Upper lobe of left lung (tissue), 6 donors: ENCODE data around the gene RASSF1. TPM values are rescaled to one million over a fixed set of nuclear protein-coding genes. Genes with fewer than 3 reads are reported as not detected.
"Not testable (repeated sequence)": the region's sequence is repeated elsewhere in the genome, so short reads cannot be mapped to it uniquely, and the experiment has no call there.

Experiments
- ATAC-seq, 2 donors: fragments of 200-7000 bp; cut with Tn5 transposase; one replicate each; pipeline ENCODE4 v1.9.1; 2022; ENCODE audit warnings: mild to moderate bottlenecking in 2 of 2, moderate library complexity in 2 of 2; ENCODE audit not compliant: low FRiP score in 2 of 2
- DNase-seq, 2 donors: peaks; one replicate each; pipeline ENCODE4 v3.0.0-alpha.2; 2019 to 2020
- H3K27ac ChIP-seq, 4 donors: fragments of 200-600 bp; sonication (generic); one replicate each; pipeline ENCODE4 v1.5.1; 2016 to 2019
- H3K27me3 ChIP-seq, 4 donors: fragments of 200-600 bp; sonication (generic); one replicate each; pipeline ENCODE4 v1.5.1; 2017 to 2019
- H3K36me3 ChIP-seq, 4 donors: fragments of 200-600 bp; sonication (generic); one replicate each; pipeline ENCODE4 v1.5.1; 2016 to 2019
- H3K4me1 ChIP-seq, 4 donors: fragments of 200-600 bp; sonication (generic); one replicate each; pipeline ENCODE4 v1.5.1; 2018 to 2019
- H3K4me3 ChIP-seq, 4 donors: fragments of 200-600 bp; sonication (generic); one replicate each; pipeline ENCODE4 v1.5.1; 2017 to 2019; ENCODE audit warnings: mild to moderate bottlenecking in 2 of 4, moderate library complexity in 1 of 4
- H3K9me3 ChIP-seq, 4 donors: fragments of 200-600 bp; sonication (generic); one replicate each; pipeline ENCODE4 v1.5.1; 2018 to 2019
- EP300 ChIP-seq, 4 donors: sonication (generic); formaldehyde crosslinking; IDR thresholded peaks; one replicate each; pipeline ENCODE4 v1.5.1; 2017; ENCODE audit warnings: antibody characterized with exemption in 4 of 4, control low read depth in 2 of 4
- POLR2A ChIP-seq, 4 donors: fragments of 450-650 bp; IDR thresholded peaks; one replicate each; pipeline ENCODE4 v1.5.1; 2016 to 2017; ENCODE audit warnings: antibody characterized with exemption in 4 of 4, mild to moderate bottlenecking in 2 of 4
- POLR2AphosphoS5 ChIP-seq, 2 donors: sonication (generic); formaldehyde crosslinking; IDR thresholded peaks; one replicate each; pipeline ENCODE4 v1.5.1; 2017; ENCODE audit warnings: antibody characterized with exemption in 2 of 2
- WGBS, 2 donors: methylation state at CpG; one replicate each; pipeline ENCODE4 v1.1.5; 2017 to 2018; 5-methylcytosine and 5-hydroxymethylcytosine counted together
- total RNA-seq, 6 donors: library from RNA; depleted of rRNA in 4 of 6; stranded (reverse); fragments of >200 nt in 4 of 6; gene quantifications; one replicate each; pipeline versions ENCODE4 v1.1.0 to v1.2.1, GENCODE V29; 2016 to 2021
- TF ChIP-seq, protein P1 (sequence below), 6 experiments: fragments of 450-650 bp in 4 of 6; fragments of 200-600 bp in 2 of 6; sonication (generic) in 2 of 6; IDR thresholded peaks; one replicate each; pipeline ENCODE4 v1.5.1; 2016 to 2019; ENCODE audit warnings: antibody characterized with exemption in 6 of 6
- donor health status: DM: no; HTN: no; CAD: no; lungs with moderate emphysema.
- donor health status: DM: no; HTN: yes; CAD: no; lungs with severe emphysema.

RASSF1 gene
- total RNA-seq, 6 donors from 2014 or later = 42.7 to 78.9 (median 47.7) TPM

DNA sequence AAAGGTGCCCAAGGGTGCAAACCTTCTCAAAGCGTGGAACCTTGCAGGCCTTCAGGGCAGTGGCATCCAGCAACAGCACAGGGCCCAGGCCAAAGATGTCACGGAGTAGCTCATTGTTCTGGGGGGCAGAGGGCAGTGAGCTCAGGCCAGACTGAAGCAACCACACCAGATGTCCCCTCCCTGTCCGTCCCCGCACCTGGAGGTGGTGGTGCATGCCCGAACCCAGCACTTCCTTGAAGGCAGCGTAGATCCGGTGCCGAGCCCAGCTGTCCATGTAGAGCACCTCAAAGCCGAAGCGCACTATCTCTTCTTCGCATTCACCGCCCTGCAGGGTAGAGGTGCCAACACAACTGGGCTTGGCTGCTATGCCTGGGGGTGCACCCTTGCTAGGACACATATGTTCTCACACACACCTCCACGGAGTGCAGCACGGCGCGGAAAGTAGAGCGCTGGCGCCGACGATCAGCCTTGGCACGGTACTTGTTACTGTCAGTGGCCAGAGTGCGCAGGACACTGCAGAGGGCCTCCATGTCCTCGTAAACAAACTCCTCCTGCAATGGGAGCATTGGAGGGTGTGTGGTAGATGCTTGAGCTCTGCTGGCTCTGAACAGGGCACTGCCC, 52.1 kb downstream of the RASSF1 start:
- ATAC-seq = no peak
- H3K36me3 ChIP-seq = peaks cover 18 to 44% (median 39%) of the 10 kb centered on the region in 4 donors
- no peak overlapping the region for H3K27ac ChIP-seq
- peaks cover 16 to 24% (median 21%) of the 10 kb centered on the region in 4 donors for H3K4me1 ChIP-seq
- TF ChIP-seq POLR2AphosphoS5 (IDR thresholded peaks at IDR 0.05) (no peak), POLR2A (IDR thresholded peaks at IDR 0.05) (no peak), EP300 (IDR thresholded peaks at IDR 0.05) (no peak)
- TF ChIP-seq, protein P1, sequence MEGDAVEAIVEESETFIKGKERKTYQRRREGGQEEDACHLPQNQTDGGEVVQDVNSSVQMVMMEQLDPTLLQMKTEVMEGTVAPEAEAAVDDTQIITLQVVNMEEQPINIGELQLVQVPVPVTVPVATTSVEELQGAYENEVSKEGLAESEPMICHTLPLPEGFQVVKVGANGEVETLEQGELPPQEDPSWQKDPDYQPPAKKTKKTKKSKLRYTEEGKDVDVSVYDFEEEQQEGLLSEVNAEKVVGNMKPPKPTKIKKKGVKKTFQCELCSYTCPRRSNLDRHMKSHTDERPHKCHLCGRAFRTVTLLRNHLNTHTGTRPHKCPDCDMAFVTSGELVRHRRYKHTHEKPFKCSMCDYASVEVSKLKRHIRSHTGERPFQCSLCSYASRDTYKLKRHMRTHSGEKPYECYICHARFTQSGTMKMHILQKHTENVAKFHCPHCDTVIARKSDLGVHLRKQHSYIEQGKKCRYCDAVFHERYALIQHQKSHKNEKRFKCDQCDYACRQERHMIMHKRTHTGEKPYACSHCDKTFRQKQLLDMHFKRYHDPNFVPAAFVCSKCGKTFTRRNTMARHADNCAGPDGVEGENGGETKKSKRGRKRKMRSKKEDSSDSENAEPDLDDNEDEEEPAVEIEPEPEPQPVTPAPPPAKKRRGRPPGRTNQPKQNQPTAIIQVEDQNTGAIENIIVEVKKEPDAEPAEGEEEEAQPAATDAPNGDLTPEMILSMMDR (IDR thresholded peaks at IDR 0.05) = no peak
- H3K9me3 ChIP-seq = no peaks in the 10 kb centered on the region
- 96 to 97% methylated on average over 11 to 23 of the region's 23 CpGs for WGBS, 2 donors
- H3K4me3 ChIP-seq = no peak overlapping the region
- H3K27me3 ChIP-seq = no peaks in the 10 kb centered on the region
- DNase-seq = no peak

GRCh38 chr3:50287262-50287661, 53.4 kb downstream of the RASSF1 start:
- WGBS, 2 donors = 82 to 100% methylated on average over 1 of the region's 1 CpG
- ATAC-seq = no peak
- no peak overlapping the region for H3K4me3 ChIP-seq

DNA sequence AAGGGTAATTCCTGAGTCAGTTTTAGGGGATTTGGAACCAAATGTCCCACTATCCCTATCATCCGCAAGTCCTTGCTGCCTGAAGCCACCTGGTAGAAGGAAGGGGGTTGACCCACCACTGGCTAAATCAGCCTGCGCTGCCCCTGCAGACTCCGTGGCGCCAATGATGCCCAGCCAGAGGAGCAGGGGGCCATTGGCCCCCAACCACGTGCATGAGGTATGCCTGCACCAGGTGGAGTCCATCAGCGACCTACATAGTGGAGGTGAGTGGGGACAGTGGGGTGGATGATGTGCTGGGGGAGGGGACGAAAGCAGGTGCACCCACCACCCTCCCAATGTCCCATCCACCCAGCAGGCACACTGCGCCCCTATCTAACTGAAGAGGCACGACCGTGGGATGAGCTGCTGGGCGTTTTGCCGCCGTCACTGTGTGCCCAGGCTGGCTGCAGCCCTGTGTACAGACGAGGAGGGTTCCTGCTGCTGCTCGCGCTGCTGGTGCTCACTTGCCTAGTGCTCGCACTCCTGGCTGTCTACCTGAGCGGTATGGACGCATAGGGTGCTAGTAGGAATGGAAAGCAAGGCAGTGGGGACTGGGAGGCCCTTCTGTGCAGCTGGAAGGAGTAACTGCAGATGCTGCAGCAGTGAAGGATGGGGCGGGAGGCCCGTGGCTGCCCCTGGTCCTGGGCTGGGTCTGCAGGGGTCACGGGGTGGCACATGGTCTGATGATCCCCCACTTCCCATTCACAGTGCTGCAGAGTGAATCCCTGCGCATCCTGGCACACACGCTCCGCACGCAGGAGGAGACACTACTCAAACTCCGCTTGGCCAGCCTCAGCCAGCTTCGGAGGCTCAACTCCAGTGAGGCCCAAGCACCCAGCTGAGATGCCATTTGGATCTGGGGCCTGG, 54.1 kb downstream of the RASSF1 start:
- no peak overlapping the region for H3K4me3 ChIP-seq
- H3K9me3 ChIP-seq = no peaks in the 10 kb centered on the region
- TF ChIP-seq EP300 (IDR thresholded peaks at IDR 0.05) (no peak), POLR2AphosphoS5 (IDR thresholded peaks at IDR 0.05) (no peak), POLR2A (IDR thresholded peaks at IDR 0.05) (no peak)
- TF ChIP-seq, protein P1 (IDR thresholded peaks at IDR 0.05) = no peak
- H3K27me3 ChIP-seq = no peaks in the 10 kb centered on the region
- DNase-seq = peak in 1 of 2 donors; percentile 62
- no peak for ATAC-seq
- H3K4me1 ChIP-seq = peaks cover 7 to 14% (median 10%) of the 10 kb centered on the region in 4 donors
- WGBS, 2 donors = 92 to 93% methylated on average over 6 to 28 of the region's 28 CpGs
- peaks cover 18 to 44% (median 39%) of the 10 kb centered on the region in 4 donors for H3K36me3 ChIP-seq
- H3K27ac ChIP-seq = no peak overlapping the region

More at GRCh38 chr3:50287262-50287661, 53.4 kb downstream of the RASSF1 start:
- Histone ChIP-seq H3K27ac (no peak overlapping the region), H3K27me3 (no peaks in the 10 kb centered on the region), H3K9me3 (no peaks in the 10 kb centered on the region), H3K4me1 (peaks cover 8 to 17% (median 14%) of the 10 kb centered on the region in 4 donors), H3K36me3 (peaks cover 18 to 44% (median 39%) of the 10 kb centered on the region in 4 donors)
- TF ChIP-seq EP300 (IDR thresholded peaks at IDR 0.05) (no peak), POLR2A (IDR thresholded peaks at IDR 0.05) (no peak), POLR2AphosphoS5 (IDR thresholded peaks at IDR 0.05) (no peak)
- TF ChIP-seq, protein P1 (IDR thresholded peaks at IDR 0.05) = no peak
- DNase-seq = no peak

GRCh38 chr3:50284121-50284520, 56.5 kb downstream of the RASSF1 start:
- not testable (repeated sequence) for H3K27ac ChIP-seq, H3K4me3 ChIP-seq, H3K27me3 ChIP-seq, DNase-seq, H3K4me1 ChIP-seq, H3K9me3 ChIP-seq, ATAC-seq
- 89 to 91% methylated on average over 6 of the region's 6 CpGs for WGBS, 2 donors
- H3K36me3 ChIP-seq = peaks cover 8 to 30% (median 26%) of the 10 kb centered on the region in 4 donors

Other genes starting within 250 kb of the RASSF1 start
- gene SEMA3F, start 185.5 kb downstream of the RASSF1 start, total RNA-seq = 10 to 100 TPM in 5 of 6 donors, 1 to 10 TPM in 1; 4.2 to 76.0 (median 27.5) TPM
- gene GNAT1, start 149.2 kb downstream of the RASSF1 start, total RNA-seq = under 1 TPM in 2 of 6 donors, not detected in 4; 0.10 to 0.40 TPM
- under 1 TPM in 2 of 6 donors, not detected in 4; 0.15 to 0.17 TPM for gene SLC38A3, start 135.6 kb downstream of the RASSF1 start, total RNA-seq
- 100 to 1,000 TPM; 191 to 440 (median 295) TPM for gene GNAI2, start 104.6 kb downstream of the RASSF1 start, total RNA-seq
- 100 to 1,000 TPM in 5 of 6 donors, 10 to 100 TPM in 1; 98.3 to 242 (median 122) TPM for gene SEMA3B, start 71.7 kb downstream of the RASSF1 start, total RNA-seq
- gene LSMEM2, start 61.7 kb downstream of the RASSF1 start, total RNA-seq = under 1 TPM in 2 of 6 donors, not detected in 4; 0.14 to 0.59 TPM
- 100 to 1,000 TPM in 2 of 6 donors, 10 to 100 TPM in 4; 45.4 to 126 (median 77.5) TPM for gene IFRD2, start 48.4 kb downstream of the RASSF1 start, total RNA-seq
- gene HYAL3, start 41.4 kb downstream of the RASSF1 start, total RNA-seq = 1 to 10 TPM in 5 of 6 donors, under 1 TPM in 1; 0.33 to 5.7 (median 3.1) TPM
- 10 to 100 TPM; 12.1 to 34.5 (median 15.1) TPM for gene NAA80, start 41.4 kb downstream of the RASSF1 start, total RNA-seq
- gene HYAL1, start 37.3 kb downstream of the RASSF1 start, total RNA-seq = 10 to 100 TPM; 22.0 to 99.1 (median 63.0) TPM
- 100 to 1,000 TPM; 120 to 389 (median 226) TPM for gene HYAL2, start 18.1 kb downstream of the RASSF1 start, total RNA-seq
- gene TUSC2, start 12.6 kb downstream of the RASSF1 start, total RNA-seq = 10 to 100 TPM; 16.8 to 36.1 (median 25.0) TPM
- 10 to 100 TPM in 5 of 6 donors, 1 to 10 TPM in 1; 3.1 to 98.7 (median 31.5) TPM for gene ZMYND10, start 4.9 kb upstream of the RASSF1 start, total RNA-seq
- 10 to 100 TPM; 15.0 to 41.9 (median 17.3) TPM for gene NPRL2, start 9.9 kb upstream of the RASSF1 start, total RNA-seq
- 10 to 100 TPM; 13.2 to 35.4 (median 26.8) TPM for gene CYB561D2, start 10.0 kb upstream of the RASSF1 start, total RNA-seq
- 10 to 100 TPM; 39.8 to 68.1 (median 46.5) TPM for gene TMEM115, start 18.7 kb upstream of the RASSF1 start, total RNA-seq
- gene CACNA2D2, start 162.8 kb upstream of the RASSF1 start, total RNA-seq = 100 to 1,000 TPM in 4 of 6 donors, 10 to 100 TPM in 2; 71.5 to 213 (median 113) TPM
- gene C3orf18, start 226.9 kb upstream of the RASSF1 start, total RNA-seq = 1 to 10 TPM; 4.7 to 7.5 (median 5.7) TPM
- 10 to 100 TPM in 3 of 6 donors, 1 to 10 TPM in 3; 5.0 to 25.3 (median 9.6) TPM for gene HEMK1, start 228.7 kb upstream of the RASSF1 start, total RNA-seq